HG02571 (cell line): Measurements from ENCODE around the gene TMEM108.

Experiments
- ATAC-seq: cut with Tn5 transposase; IDR thresholded peaks from one replicate; pipeline ENCODE4 v1.9.1; 2021; ENCODE audit warnings: mild to moderate bottlenecking, moderate library complexity; ENCODE audit not compliant: unreplicated experiment

Gene TMEM108

GRCh38 chr3:133053532-133053931 lies 15.3 kb downstream of the TMEM108 start:
- no peak for ATAC-seq

- no peak for ATAC-seq
These were observed 16.4 kb downstream of the TMEM108 start for GRCh38 chr3:133054586-133054985.

GRCh38 chr3:133055339-133055738 lies 17.1 kb downstream of the TMEM108 start:
- ATAC-seq = no peak

GRCh38 chr3:133058243-133058642 lies 20.1 kb downstream of the TMEM108 start:
- ATAC-seq = no peak

- ATAC-seq = no peak
These were observed 20.6 kb downstream of the TMEM108 start for GRCh38 chr3:133058831-133059230.

- no peak for ATAC-seq
These were observed 27.2 kb downstream of the TMEM108 start for GRCh38 chr3:133065193-133065961.

GRCh38 chr3:133066026-133066425 lies 27.8 kb downstream of the TMEM108 start:
- ATAC-seq = no peak

GRCh38 chr3:133069556-133070286 lies 31.5 kb downstream of the TMEM108 start:
- no peak for ATAC-seq

- ATAC-seq = no peak
These were observed 36.8 kb downstream of the TMEM108 start for GRCh38 chr3:133074977-133075376.

GRCh38 chr3:133077688-133078087 lies 39.5 kb downstream of the TMEM108 start:
- no peak for ATAC-seq

GRCh38 chr3:133079621-133080020 lies 41.4 kb downstream of the TMEM108 start:
- ATAC-seq = no peak

GRCh38 chr3:133081016-133081415 lies 42.8 kb downstream of the TMEM108 start:
- ATAC-seq = no peak

- no peak for ATAC-seq
These were observed 45.2 kb downstream of the TMEM108 start for GRCh38 chr3:133083395-133083794.

- no peak for ATAC-seq
These were observed 51.8 kb downstream of the TMEM108 start for GRCh38 chr3:133089906-133090485.

- ATAC-seq = no peak
These were observed 54.5 kb downstream of the TMEM108 start for GRCh38 chr3:133092681-133093080.

GRCh38 chr3:133093366-133093765 lies 55.2 kb downstream of the TMEM108 start:
- ATAC-seq = no peak

GRCh38 chr3:133096900-133097613 lies 58.9 kb downstream of the TMEM108 start:
- no peak for ATAC-seq

- ATAC-seq = no peak
These were observed 65.5 kb downstream of the TMEM108 start for GRCh38 chr3:133103706-133104105.

GRCh38 chr3:133106169-133106568 lies 68.0 kb downstream of the TMEM108 start:
- ATAC-seq = no peak

- ATAC-seq = no peak
These were observed 74.5 kb downstream of the TMEM108 start for GRCh38 chr3:133112666-133113065.

GRCh38 chr3:133113526-133113925 lies 75.3 kb downstream of the TMEM108 start:
- ATAC-seq = no peak
